CD4-positive, alpha-beta T cell (primary cell): ENCODE results near the gene TSPAN9. TPM values are rescaled to one million over a fixed set of nuclear protein-coding genes. Genes with fewer than 3 reads are reported as not detected.

Source experiments
- ATAC-seq: fragments of 200-7000 bp; cut with Tn5 transposase; one replicate; pipeline ENCODE4 v1.10.0; 2022; ENCODE audit warnings: mild to moderate bottlenecking; ENCODE audit not compliant: poor library complexity
- CTCF ChIA-PET: fragments of 350-600 bp; sonication (Branson Sonifier 250); formaldehyde crosslinking; loops from one replicate; lab custom pipeline; 2021; ENCODE audit warnings: antibody characterized with exemption, inconsistent platforms; lab: Charles Lee
- POLR2A ChIA-PET: fragments of 350-600 bp; sonication (Branson Sonifier 250); formaldehyde crosslinking; loops from one replicate; lab custom pipeline; 2021; ENCODE audit warnings: antibody characterized with exemption, inconsistent platforms; lab: Charles Lee
- DNase-seq, 14 experiments: peaks; one replicate each; pipeline ENCODE4 v3.0.0-alpha.2; 2013 to 2020; ENCODE audit warnings: mixed read lengths in 2 of 14
- H3K27ac ChIP-seq, 2 donors: one replicate each; pipeline versions ENCODE4 v1.5.1 to v1.7.0; 2013; ENCODE audit warnings: low read length in 2 of 2, low read depth in 1 of 2, mild to moderate bottlenecking in 1 of 2
- H3K27me3 ChIP-seq, 2 experiments: 1 replicate in 1 of 2; 2 replicates in 1 of 2; pipeline versions ENCODE4 v1.6.1 to v1.7.0; 2013; ENCODE audit warnings: low read length in 2 of 2, control low read depth in 1 of 2, mild to moderate bottlenecking in 1 of 2, moderate library complexity in 1 of 2; ENCODE audit not compliant: insufficient read depth in 2 of 2, control insufficient read depth in 1 of 2
- H3K36me3 ChIP-seq: one replicate; pipeline ENCODE4 v1.6.1; 2013; ENCODE audit warnings: low read length, control low read depth; ENCODE audit not compliant: insufficient read depth
- H3K4me1 ChIP-seq: one replicate; pipeline ENCODE4 v1.6.1; 2013; ENCODE audit warnings: low read length, control low read depth; ENCODE audit not compliant: insufficient read depth
- H3K4me3 ChIP-seq: one replicate; pipeline ENCODE4 v1.5.1; 2013; ENCODE audit warnings: mild to moderate bottlenecking, low read length, moderate library complexity
- H3K9me3 ChIP-seq, 2 experiments: 1 replicate in 1 of 2; 2 replicates in 1 of 2; pipeline versions ENCODE4 v1.6.1 to v1.7.0; 2013; ENCODE audit warnings: low read length in 2 of 2, mild to moderate bottlenecking in 2 of 2, control low read depth in 1 of 2, moderate library complexity in 1 of 2; ENCODE audit not compliant: control insufficient read depth in 1 of 2, insufficient read depth in 1 of 2
- H3K27ac Mint-ChIP-seq: one replicate; pipeline ENCODE4 v1.8.0; 2020; ENCODE audit warnings: mixed read lengths
- H3K27me3 Mint-ChIP-seq: one replicate; pipeline ENCODE4 v1.8.0; 2021; ENCODE audit warnings: mixed read lengths
- H3K36me3 Mint-ChIP-seq: one replicate; pipeline ENCODE4 v1.8.0; 2021; ENCODE audit warnings: low read depth, mixed read lengths
- H3K4me1 Mint-ChIP-seq: one replicate; pipeline ENCODE4 v1.8.0; 2021; ENCODE audit warnings: low read depth, mixed read lengths
- H3K4me3 Mint-ChIP-seq: one replicate; pipeline ENCODE4 v1.8.0; 2020; ENCODE audit warnings: mild to moderate bottlenecking, mixed read lengths
- H3K9me3 Mint-ChIP-seq: one replicate; pipeline ENCODE4 v1.8.0; 2020; ENCODE audit warnings: mixed read lengths
- intact Hi-C, 2 experiments: fragments of 100-400 bp; cut with DNase I in 1 of 2; cut with micrococcal nuclease in 1 of 2; formaldehyde crosslinking; loops; one replicate each; pipeline versions ENCODE4 v1.15.1 to v1.9.0; 2023 to 2025; cut with DNase I, micrococcal nuclease
- total RNA-seq, 174 experiments: library from RNA in 2 of 174; stranded (reverse) in 2 of 174; gene quantifications; one replicate each; pipeline ENCODE4 v1.2.3 and lab custom pipeline; 2021 to 2026
- TF ChIP-seq, protein P1 (sequence below): fragments of 200-600 bp; IDR thresholded peaks from one replicate; pipeline ENCODE4 v1.8.0; 2022; ENCODE audit warnings: antibody characterized with exemption, mild to moderate bottlenecking

The TSPAN9 gene
- total RNA-seq, 2 experiments from 2014 or later, result 0.82 to 1.3 TPM

DNA sequence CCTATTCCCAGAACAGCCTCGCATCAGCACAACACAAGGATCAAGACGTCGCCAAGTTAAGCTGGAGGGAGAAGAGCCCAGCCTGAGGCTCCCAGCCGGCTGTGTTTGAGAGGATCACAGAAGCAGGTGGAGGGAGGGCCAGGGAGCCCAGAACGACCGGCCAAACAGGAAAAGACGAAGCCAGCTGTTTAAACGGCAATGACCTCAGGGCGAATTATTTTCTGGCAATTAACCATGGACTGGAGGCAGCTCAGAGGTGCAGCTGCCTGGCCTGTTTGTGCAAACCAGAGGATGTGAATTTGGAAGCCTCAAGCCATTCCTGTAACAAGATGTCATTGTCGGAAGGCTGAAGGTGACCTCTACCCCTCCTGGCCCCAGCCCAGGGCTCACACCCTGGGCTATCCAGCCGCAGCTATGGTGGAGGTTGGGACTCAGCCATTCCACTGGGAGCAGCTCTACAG lies 238.1 kb downstream of the TSPAN9 start:
- ATAC-seq (no peak), DNase-seq (no peak)
- no peaks in the 10 kb centered on the region for H3K4me1 Mint-ChIP-seq
- POLR2A ChIA-PET, result no interaction called here
- Histone ChIP-seq H3K27me3 (peaks cover 0 to 2% of the 10 kb centered on the region in 2 experiments), H3K4me3 (no peak overlapping the region), H3K4me1 (no peaks in the 10 kb centered on the region), H3K36me3 (no peaks in the 10 kb centered on the region), H3K27ac (no peak overlapping the region), H3K9me3 (peaks cover 0 to 4% of the 10 kb centered on the region in 2 experiments)
- CTCF ChIA-PET, result interaction anchor here (2.7 kb wide), 1 partner anchor 15 kb away, joined by 9 read pairs; no protein-coding TSS in a partner anchor
- H3K4me3 Mint-ChIP-seq, result no peak overlapping the region
- H3K27ac Mint-ChIP-seq, result no peak overlapping the region
- no peaks in the 10 kb centered on the region for H3K36me3 Mint-ChIP-seq
- intact Hi-C loops, result no loop called here
- no peaks in the 10 kb centered on the region for H3K9me3 Mint-ChIP-seq
- TF ChIP-seq, protein P1, sequence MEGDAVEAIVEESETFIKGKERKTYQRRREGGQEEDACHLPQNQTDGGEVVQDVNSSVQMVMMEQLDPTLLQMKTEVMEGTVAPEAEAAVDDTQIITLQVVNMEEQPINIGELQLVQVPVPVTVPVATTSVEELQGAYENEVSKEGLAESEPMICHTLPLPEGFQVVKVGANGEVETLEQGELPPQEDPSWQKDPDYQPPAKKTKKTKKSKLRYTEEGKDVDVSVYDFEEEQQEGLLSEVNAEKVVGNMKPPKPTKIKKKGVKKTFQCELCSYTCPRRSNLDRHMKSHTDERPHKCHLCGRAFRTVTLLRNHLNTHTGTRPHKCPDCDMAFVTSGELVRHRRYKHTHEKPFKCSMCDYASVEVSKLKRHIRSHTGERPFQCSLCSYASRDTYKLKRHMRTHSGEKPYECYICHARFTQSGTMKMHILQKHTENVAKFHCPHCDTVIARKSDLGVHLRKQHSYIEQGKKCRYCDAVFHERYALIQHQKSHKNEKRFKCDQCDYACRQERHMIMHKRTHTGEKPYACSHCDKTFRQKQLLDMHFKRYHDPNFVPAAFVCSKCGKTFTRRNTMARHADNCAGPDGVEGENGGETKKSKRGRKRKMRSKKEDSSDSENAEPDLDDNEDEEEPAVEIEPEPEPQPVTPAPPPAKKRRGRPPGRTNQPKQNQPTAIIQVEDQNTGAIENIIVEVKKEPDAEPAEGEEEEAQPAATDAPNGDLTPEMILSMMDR, result no peak
- H3K27me3 Mint-ChIP-seq, result no peaks in the 10 kb centered on the region

DNA sequence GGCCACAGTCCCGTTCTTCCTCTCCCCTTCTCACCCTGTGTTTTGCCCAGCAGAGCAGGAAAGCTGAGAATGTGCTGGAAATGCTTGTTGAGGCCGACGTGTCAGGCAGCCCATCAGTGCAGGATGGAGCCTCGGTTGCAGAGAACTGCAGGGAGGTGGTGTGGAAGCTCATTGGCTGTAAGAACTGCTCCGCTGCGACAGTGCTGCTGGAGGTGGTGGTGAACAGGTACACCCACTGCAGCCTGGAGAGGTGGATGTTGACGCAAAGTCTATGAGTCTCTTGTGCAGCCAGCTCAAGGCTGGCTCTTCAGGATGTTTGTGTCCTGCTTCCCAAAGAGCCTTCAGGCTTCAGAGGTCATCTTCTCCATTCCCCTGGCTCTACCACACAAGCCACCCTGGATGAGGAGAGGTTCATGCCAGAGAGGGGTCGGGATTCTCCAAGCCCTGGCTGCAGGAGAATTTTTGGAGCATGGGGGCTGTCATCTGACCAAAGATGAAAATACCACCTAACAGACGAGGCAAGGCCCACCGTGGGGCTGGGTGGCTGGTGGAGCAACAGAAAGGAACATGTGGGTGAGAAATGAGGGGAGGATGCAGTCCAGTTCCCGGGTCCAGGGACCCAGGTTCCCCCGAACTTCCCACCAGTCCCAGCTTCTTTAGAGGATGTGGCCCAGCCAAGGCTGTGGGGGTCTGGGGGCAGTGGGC lies 239.7 kb downstream of the TSPAN9 start:
- no peaks in the 10 kb centered on the region for H3K36me3 ChIP-seq
- no peaks in the 10 kb centered on the region for H3K9me3 ChIP-seq
- H3K4me3 ChIP-seq, result no peak overlapping the region
- TF ChIP-seq, protein P1, result no peak
- intact Hi-C loops, result no loop called here
- POLR2A ChIA-PET, result no interaction called here
- ATAC-seq (no peak), DNase-seq (no peak)
- CTCF ChIA-PET, result no interaction called here
- Mint-ChIP-seq H3K9me3 (no peaks in the 10 kb centered on the region), H3K36me3 (no peaks in the 10 kb centered on the region), H3K27ac (no peak overlapping the region), H3K4me1 (no peaks in the 10 kb centered on the region), H3K27me3 (no peaks in the 10 kb centered on the region), H3K4me3 (no peak overlapping the region)
- peaks cover 0 to 2% of the 10 kb centered on the region in 2 experiments for H3K27me3 ChIP-seq
- H3K4me1 ChIP-seq, result no peaks in the 10 kb centered on the region
- H3K27ac ChIP-seq, result no peak overlapping the region

DNA sequence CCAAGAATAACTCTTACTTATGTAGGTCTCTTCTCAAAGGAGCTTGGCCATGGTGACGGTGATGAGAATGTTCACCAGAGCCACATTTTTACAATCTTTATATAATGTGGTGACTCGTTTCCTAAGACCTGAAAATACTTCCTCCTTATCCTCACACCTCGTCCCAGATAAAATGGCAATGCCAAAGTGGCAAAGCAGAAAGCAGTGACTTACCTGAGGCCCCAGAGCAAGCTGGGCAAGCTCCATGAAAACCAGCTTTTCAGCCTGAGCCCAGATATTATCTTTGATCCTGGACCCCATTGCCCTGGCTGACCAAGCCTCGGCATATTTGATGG lies 240.3 kb downstream of the TSPAN9 start:
- Histone ChIP-seq H3K4me1 (no peaks in the 10 kb centered on the region), H3K27me3 (peaks cover 0 to 2% of the 10 kb centered on the region in 2 experiments), H3K36me3 (no peaks in the 10 kb centered on the region), H3K4me3 (no peak overlapping the region), H3K27ac (no peak overlapping the region), H3K9me3 (no peaks in the 10 kb centered on the region)
- intact Hi-C loops, result no loop called here
- ChIA-PET CTCF (no interaction called here), POLR2A (no interaction called here)
- no peaks in the 10 kb centered on the region for H3K36me3 Mint-ChIP-seq
- TF ChIP-seq, protein P1, result no peak
- ATAC-seq (no peak), DNase-seq (no peak)
- no peak overlapping the region for H3K27ac Mint-ChIP-seq
- H3K4me3 Mint-ChIP-seq, result no peak overlapping the region
- H3K4me1 Mint-ChIP-seq, result no peaks in the 10 kb centered on the region
- H3K9me3 Mint-ChIP-seq, result no peaks in the 10 kb centered on the region
- H3K27me3 Mint-ChIP-seq, result no peaks in the 10 kb centered on the region
